Left hindlimb (tissue), 1 donor: Measurements from ENCODE around the gene ARHGAP1.
A peak's percentile ranks its signal among the peaks of the same experiment; 100 is the strongest.

Experiments
- DNase-seq: peaks from one replicate; pipeline ENCODE4 v3.0.0-alpha.2; 2018

The ARHGAP1 gene

DNA sequence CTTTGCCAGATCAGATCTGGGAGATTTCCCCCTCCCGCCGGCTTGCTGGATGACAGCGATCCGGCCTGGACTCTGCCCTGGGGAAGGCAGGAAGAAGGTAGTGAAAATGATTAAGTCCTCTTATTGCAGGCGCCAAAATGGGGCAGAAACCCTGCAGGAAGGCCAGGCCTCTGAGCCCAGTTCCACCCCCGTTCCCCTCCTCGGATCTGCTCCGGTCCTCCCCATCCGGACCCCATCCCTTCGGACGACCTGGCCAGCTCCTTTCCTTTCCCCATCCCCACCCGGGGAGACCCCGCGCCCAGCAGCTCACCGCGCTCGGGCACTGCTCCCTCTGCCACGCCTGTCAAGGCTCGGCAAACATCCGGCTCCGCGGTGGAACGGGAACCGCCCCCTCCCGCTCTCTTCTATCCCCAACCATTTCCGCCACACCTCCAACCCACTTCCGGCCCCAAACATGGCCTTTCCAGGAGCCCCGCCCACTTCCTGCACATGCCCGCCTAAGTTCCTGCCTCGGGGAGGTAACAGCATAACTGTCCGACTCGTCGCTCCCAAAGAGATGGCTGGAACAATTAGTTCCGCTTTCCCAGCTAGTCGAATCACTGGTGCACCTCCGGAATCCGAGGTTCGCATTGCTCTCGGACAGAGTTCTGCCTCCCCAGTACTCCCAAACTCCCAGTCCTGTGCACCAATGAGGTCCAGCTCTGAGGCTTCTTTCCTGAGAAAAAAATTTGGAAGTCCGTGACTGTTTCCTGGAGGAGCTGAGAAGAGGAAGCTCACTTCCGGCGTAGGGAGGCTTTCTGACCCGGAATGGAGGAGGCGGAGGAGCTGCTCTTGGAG lies at the start of gene ARHGAP1, which contains the start of gene ZNF408:
TSS of gene ARHGAP1 (minus strand) at position 379 of the 837 bp plus-strand sequence. CDS start 4,512 bp downstream, outside the sequence.
TSS of gene ZNF408 (plus strand) at position 791 of the 837 bp plus-strand sequence. CDS start at position 808, 17 bp downstream.
- peak; percentile 99 for DNase-seq

DNA sequence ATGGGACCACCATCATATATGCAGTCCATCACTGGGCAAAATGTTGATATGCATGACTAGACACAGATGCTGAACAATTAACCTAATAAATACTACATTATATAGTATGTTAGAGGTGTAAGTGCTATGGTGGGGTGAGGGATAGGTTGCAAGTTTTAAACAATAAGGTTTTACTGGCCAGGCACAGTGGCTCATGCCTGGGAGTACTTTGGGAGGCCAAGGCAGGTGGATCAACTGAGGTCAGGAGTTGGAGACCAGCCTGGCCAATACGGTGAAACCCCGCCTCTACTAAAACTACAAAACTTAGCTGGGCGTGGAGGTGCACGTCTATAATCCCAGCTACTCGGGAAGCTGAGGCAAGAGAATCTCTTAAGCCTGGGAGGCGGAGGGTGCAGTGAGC lies 46.7 kb upstream of the ARHGAP1 start:
- no peak for DNase-seq

DNA sequence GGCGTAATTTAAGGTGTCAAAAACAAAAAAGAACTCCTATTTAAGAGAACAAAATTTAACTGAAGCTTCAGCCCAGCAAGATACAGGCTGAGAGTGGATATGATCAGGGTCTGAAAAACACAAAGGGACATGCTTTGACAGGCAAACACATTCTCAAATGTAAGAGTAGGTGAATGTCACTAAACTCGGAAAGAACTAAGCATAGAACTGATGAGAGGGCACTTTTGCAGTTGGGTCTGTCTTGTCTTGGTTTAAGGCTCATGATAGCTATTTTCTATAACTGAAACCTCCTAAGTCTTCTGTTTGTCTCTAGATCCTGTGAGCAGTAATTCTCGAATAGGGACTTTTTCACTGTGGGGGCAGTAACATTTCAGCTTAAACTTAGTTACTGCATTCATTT lies 45.6 kb upstream of the ARHGAP1 start:
- DNase-seq, result no peak

DNA sequence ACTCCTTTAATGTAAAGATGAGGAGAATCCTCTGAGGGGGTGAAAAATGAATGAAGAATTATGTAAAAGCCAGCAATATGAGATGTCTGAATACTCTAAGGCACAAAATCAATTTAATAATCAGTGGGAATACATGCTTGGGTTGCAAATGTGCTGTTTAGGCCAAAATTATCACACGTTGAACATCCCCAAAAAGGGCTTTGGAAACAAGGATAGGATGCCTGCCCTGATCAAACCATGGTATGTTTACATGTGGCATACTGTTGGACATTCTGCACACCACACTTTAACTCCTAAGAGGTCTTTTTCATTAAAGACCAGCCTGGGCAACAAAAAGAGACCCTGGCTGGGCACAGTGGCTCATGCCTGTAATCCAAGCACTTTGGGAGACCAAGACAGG lies 44.9 kb upstream of the ARHGAP1 start:
- DNase-seq, result no peak

DNA sequence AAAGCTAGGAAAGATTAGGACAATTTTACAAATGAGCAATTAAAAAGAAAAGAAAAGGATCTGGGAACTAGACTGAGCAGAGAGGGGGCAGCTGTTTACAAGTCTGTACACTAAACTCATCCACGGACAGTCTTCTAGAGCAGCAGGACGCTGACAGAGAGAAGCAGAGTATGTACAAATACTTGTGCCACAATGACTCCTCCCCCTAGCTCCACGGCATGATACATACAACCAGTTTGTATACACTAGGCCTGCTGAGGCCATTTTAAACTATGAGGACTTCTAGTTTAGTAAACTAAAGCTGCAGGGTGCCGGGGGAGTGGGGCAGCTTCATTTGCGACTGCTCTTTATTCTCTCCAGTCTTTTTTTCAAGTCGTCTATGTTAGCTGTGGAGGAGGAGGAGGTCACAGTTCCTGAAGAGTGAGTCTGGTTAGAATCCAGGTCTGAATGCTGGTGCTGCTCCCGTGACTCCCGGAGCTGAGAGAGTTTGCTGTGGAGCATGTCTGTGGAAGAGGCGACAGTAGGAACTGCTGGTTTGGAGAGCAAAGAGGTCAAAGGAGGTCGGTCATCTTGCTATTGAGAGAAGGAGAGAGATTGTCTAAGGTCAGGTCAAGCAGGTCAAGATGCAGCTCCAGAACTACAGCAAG lies 43.4 kb upstream of the ARHGAP1 start:
- DNase-seq, result no peak

DNA sequence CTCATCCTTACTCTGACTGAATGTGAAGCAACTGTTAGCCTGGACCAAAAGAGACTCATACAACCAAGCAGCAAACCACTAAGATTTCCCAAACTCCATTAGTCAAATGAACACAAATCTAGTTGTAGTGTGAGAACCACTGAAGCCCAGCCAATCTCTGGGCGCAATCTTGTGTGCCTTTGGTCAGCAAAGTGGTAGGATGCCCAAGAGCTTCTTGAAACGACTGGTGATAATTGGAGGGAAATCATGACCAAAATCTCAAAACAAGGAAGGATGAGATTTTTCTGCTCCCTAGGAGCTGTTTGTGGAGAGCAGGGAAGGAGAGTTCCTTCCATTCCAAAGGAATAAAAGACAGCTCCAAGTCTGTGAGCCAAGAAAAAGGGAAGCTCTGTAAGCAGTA lies 42.6 kb upstream of the ARHGAP1 start:
- no peak for DNase-seq

DNA sequence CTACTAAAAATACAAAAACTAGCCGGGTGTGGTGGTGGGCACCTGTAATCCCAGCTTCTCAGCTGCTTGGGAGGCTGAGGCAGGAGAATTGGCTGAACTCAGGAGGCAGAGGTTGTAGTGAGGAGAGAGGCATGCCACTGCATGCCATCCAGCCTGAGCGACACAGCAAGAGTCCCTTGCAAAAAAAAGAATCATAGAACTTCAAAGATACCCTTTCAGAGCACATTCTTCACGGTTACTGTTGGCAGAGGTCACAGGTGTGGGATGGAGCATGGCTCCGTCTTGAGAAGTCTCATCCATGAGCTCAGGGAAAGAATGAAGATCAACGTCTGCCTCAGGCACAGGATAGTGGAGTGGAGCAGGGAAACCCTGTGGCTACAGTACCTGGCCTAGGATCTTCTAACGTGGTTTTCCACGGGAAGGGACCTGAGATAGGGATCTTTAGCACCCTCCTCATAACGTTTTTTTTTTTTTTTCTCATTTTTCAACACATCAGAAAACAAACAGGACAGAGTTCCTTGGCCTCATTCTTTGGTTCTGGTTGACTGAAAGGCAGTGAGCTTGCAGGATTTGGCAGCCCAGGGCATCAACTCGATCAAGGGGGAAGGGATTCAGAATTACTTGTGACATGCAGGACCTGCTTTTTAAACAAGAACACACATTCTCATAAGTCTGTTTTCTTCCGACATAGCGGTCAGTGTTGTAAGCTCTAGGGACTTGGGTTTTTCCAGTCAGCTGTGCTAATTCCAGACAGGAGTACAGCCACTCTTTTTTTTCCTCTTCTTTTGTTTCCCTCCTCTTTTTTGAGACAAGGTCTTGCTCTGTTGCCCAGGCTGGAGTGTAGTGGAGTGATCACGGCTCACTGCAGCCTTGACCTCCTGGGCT lies 41.4 kb upstream of the ARHGAP1 start:
- DNase-seq, result no peak

DNA sequence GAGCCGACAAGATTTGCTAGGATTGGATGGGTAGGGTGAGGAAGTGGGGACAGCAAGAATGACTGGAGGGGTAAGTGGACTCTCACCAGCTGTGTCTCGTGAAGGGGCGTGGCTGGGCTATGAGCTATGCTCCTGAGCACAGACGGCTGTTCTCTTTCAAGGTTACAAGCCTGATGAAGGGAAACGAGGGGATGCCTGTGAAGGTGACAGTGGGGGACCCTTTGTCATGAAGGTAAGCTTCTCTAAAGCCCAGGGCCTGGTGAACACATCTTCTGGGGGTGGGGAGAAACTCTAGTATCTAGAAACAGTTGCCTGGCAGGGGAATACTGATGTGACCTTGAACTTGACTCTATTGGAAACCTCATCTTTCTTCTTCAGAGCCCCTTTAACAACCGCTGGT lies 38.5 kb upstream of the ARHGAP1 start:
- DNase-seq, result no peak

DNA sequence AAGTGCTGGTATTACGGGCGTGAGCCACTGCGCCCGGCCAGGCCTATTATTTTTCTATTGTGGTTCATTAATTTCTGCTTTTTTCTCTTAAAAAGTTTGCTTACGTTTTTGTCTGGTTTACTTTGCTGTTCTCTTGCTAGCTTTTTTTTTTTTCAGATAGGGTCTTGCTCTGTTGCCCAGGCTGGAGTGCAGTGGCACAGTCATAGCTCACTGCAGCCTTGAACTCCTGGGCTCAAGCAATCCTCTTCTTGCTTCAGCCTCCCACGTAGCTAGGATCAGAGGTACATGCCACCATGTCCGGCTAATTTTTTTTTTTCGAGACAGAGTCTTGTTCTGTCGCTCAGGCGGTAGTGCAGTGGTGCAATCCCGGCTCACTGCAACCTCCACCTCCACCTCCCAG lies 37.3 kb upstream of the ARHGAP1 start:
- no peak for DNase-seq

DNA sequence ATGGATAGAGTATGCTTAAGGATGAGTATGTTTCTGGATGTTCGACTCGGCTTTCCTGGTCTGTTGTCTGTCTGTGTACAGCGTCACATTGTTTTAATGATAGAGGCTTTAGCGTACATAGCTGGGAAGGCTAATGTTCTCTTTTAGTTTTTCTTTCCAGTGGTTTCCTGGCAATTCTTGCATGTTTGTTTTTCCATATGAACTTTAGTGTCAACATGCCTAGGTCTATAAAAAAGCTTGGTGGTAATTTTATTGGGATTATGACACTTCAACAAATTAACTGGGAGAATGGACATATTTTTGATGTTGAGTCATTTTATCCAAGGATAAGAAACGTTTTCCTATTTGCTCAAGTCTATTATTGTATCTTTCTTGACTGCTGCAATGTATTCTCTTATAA lies 36.2 kb upstream of the ARHGAP1 start:
- no peak for DNase-seq

DNA sequence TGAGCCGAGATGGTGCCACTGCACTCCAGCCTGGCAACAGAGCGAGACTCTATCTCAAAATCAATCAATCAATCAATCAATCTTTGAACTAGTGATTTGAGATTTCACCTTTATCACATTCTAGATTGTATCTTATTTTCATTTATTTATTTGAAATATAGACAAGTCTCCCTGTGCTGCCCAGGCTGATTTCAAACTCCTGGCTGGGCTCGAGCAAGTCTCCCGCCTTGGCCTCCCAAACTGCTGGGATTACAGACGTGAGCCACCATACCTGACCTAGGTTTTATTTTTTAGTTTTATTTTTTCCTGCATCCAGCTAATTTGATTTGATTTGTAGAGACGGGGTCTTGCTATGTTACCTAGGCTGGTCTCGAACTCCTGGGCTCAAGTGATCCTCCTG lies 35.7 kb upstream of the ARHGAP1 start:
- DNase-seq, result no peak

DNA sequence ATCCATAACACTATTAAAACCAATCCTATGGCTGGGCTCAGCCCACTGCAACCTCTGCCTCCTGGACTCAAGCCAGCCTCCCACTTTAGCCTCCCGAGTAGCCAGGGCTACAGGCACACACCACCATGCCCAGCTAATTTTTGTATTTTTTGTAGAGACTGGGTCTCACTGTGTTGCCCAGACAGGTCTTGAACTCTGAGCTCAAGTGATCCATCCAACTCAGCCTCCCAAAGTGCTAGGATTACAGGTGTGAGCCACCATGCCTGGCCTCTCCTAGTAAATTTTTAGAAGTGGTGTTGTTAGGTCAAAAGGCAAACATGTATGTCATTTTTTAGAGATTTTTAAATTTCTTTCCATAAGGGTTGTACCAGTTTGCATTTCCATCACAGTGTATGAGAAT lies 32.8 kb upstream of the ARHGAP1 start:
- DNase-seq, result no peak

DNA sequence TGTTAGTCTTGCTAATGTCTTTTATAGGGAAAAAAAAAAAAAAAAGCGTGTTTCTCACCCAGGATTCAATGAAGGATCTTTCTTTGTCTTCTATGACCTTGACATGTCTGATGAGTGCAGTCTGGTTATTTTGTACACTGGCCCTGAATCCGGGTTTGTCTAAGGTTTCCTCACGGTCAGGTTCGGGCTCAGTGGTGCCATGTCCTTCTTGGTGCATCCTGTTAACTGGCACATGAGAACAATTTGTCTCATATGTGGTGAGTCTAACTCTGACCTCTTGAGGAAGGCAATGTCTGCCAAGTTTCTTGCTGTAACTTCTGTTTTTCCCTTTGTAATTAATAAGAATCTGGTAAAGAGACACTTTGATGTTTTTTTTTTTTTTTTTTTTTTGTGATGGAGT lies 31.1 kb upstream of the ARHGAP1 start:
- no peak for DNase-seq

DNA sequence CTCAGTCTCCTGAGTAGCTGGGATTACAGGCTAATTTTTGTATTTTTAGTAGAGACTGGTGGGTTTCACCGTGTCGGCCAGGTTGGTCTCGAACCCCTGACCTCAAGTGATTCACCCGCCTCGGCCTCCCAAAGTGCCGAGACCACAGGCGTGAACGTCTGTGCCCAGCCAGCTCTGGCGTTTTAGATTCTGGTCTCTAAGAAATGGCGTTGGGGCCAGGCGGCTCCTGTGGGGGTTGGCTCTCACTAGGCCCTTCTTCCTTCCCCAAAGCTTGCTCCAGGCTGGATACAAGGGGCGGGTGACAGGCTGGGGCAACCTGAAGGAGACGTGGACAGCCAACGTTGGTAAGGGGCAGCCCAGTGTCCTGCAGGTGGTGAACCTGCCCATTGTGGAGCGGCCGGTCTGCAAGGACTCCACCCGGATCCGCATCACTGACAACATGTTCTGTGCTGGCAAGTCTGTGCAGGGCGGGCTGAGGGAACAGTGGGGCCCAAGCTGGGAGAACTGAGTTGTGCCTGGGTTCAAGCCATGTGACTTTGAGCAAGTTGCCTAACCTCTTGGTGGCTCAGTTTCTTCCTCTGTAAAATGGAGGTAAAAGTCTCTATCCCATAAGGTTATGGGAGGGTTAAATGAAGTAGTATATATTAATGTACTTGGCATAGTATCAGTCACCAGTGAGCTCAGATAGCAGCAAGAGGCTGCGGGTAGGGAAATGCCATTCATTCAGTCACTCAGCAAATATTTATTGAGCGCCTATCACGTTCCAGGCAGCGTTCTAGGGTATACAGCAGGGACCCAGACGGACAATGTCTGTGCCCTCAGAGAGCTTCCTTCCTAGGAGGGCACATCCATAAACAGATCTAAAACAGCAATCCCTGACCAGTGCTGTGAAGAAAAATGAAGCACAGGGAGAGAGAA lies 28.9 kb upstream of the ARHGAP1 start:
- no peak for DNase-seq

DNA sequence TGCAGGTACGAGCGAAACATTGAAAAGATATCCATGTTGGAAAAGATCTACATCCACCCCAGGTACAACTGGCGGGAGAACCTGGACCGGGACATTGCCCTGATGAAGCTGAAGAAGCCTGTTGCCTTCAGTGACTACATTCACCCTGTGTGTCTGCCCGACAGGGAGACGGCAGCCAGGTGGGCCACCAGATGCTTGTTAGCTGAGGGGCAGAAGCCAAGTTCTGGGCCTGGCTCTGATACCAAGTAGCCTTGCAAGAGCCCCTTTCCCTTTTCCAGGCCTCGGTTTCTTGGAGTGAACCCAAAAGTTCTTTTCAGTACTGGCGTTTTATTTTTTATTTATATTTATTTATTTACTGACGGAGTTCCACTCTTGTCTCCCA lies 28.2 kb upstream of the ARHGAP1 start:
- DNase-seq, result no peak

DNA sequence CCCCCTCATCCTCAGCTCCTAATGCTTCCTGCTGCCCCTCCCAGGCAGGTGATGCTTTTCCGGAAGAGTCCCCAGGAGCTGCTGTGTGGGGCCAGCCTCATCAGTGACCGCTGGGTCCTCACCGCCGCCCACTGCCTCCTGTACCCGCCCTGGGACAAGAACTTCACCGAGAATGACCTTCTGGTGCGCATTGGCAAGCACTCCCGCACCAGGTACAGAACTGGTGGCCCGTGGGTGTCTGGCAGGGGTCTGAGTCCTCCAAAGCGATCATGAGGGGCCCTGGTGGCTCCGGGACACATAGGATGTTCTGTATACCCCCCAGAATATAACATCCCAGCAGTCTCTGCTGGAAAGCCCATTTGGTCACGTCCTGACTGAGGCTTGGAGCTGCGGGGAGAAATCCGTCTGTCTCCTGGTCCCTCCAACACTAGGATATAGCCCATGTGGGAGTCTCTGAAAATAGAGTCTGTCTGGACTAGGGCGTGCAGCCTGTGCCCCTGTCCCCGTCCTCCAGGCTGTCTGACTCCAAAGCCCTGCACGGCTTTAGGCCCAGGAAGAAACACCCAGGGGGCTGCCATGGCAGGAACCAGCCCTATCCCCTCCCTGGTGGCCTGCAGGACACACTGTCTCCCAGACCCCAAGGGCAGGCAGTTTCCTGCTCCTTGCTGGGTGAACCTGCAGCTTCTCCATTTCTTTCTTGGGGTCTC lies 27.7 kb upstream of the ARHGAP1 start:
- no peak for DNase-seq

DNA sequence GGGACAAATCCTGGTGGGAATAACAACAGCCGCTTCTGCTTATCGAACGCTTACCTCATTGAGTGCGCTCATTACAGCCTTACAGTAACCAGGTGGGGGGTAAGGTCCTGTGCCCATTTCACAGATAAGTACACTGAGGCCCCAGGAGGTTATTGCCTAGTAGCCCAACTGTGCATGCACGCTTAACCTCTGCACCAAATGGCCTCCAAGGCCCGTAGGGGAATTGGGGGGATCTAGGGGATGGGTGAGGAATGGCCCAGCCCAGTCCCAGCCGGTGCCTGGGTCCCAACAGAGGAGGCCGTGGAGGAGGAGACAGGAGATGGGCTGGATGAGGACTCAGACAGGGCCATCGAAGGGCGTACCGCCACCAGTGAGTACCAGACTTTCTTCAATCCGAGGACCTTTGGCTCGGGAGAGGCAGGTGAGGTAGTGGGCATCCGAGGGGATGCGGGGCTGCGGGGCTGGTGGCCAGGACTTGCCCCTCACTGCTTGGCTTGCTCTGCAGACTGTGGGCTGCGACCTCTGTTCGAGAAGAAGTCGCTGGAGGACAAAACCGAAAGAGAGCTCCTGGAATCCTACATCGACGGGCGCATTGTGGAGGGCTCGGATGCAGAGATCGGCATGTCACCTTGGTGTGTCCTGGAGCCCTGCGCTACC lies 25.9 kb upstream of the ARHGAP1 start:
- no peak for DNase-seq

DNA sequence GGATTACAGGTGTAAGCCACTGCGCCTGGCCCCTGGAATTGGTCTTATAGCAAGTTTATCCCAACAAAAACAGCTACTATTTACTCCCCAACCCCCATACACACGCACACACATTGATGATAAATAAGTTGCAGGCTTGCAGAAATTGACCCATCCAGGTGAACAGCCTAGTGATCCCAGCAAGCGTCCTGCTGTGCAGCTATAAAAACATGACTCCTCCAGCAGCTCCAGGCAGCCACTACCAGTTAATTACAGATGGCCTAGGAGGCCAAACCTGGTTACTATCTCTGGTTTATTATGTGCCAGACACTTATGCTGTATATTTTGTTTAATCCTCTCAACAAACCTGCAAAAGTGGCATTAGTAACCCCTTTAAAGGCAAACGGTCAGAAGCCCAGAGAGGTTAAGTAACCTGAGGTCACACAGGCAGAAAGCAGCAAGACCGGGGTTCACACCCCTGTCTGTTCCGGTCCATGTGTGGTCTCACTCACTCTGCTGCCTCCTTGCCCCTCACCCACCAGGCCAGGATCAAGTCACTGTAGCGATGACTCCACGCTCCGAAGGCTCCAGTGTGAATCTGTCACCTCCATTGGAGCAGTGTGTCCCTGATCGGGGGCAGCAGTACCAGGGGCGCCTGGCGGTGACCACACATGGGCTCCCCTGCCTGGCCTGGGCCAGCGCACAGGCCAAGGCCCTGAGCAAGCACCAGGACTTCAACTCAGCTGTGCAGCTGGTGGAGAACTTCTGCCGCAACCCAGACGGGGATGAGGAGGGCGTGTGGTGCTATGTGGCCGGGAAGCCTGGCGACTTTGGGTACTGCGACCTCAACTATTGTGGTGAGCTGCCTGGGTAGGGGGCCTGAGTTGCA lies 25.2 kb upstream of the ARHGAP1 start:
- no peak for DNase-seq

DNA sequence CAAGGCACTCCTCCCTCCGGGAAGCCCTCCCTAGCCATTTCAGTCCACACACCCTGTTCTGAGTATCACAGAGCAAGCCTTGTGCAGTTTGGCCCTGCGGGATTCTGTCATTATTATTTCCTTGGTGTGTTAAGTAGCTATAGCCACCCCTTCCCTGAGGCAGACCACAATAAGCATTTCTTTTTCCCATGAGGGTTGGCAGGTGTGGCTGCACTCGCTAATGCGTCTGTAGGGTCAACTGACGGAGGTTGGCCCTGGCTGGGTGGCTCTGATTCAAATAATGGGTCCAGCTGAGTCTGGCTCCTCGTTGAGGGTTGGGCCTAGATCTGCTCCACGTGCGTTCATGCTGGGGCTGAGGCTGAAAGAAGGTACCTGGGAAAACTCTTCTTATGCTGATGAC lies 23.7 kb upstream of the ARHGAP1 start:
- no peak for DNase-seq

DNA sequence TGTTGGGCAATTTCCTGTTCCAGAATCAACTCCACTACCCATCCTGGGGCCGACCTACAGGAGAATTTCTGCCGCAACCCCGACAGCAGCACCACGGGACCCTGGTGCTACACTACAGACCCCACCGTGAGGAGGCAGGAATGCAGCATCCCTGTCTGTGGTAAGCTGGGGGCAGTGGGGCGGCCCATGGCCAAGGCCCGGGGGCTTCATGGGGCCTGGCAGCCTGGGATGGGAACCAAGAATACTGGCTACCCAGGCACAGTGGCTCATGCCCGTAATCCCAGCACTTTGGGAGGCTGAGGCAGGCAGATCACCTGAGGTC lies 22.9 kb upstream of the ARHGAP1 start:
- DNase-seq, result no peak
